H1 (cell line): ENCODE results near the gene TRIM10. TPM values are rescaled to one million over a fixed set of nuclear protein-coding genes. Genes with fewer than 3 reads are reported as not detected.

Source experiments
- USF2 ChIP-seq: IDR thresholded peaks from 2 replicates; pipeline ENCODE4 v1.6.1; 2011; ENCODE audit warnings: low read length, improper control_type of control experiment
- polyA plus RNA-seq, 7 experiments: library from polyadenylated mRNA; depleted of rRNA in 3 of 7; stranded (reverse) in 5 of 7; unstranded in 2 of 7; fragments of >200 nt in 5 of 7; fragments of 200-250 nt in 2 of 7; gene quantifications; 1 replicate in 5 of 7; 2 replicates in 1 of 7; 4 replicates in 1 of 7; pipeline versions ENCODE4 v1.2.1 to v1.2.3, GENCODE V29; 2011 to 2013; ENCODE audit warnings: missing spikeins in 2 of 7, mixed read lengths in 2 of 7
- total RNA-seq: library from RNA; stranded (reverse); fragmentation: NEBNext Ultra II Directional; extraction: Animal tissue kit (Norgen Biotek cat#: 25700); gene quantifications from 2 replicates; pipeline ENCODE4 v1.2.1, GENCODE V29; 2021

The TRIM10 gene
- total and polyA plus RNA-seq, 2 of the 8 experiments (the other 6 are each of a cell fraction or from before 2014, with no cell fraction given), result 0.06 TPM; not detected in 1

DNA sequence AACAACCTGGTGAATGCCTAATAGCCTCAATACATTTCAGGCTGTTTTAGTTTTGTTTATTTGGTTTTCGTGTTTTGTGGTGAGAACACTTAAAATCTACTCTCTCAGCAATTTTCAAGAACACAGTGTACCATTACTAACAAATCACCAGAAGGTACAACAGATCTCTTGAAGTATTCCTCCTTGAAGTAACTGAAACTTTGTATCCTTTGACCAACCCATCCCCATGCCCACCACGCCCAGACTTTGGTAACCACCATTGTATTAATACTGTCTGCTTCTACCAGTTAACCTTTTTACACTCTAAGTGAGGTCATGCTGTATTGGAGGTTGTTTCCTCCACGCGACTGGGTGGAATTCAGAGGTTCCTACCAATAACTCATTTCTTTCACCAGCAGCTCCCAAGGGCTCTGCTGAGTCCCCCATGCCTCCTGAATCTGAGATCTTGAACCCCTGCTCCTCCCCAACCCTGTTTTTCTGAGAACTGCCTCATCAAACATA, 30.8 kb downstream of the TRIM10 start (continued):
- no peak for TF ChIP-seq USF2
- TF ChIP-seq, all 59 proteins: peak for 0
